Tibial nerve (tissue), 4 donors: ENCODE measurements around the gene TFAP2D. TPM values are rescaled to one million over a fixed set of nuclear protein-coding genes. Genes with fewer than 3 reads are reported as not detected.
A peak's percentile ranks its signal among the peaks of the same experiment; 100 is the strongest.

ENCODE experiments used
- DNase-seq, 2 donors: peaks; one replicate each; pipeline ENCODE4 v3.0.0-alpha.2; 2019; ENCODE audit warnings: low spot score in 2 of 2
- H3K27ac ChIP-seq, 4 donors: fragments of 200-600 bp; sonication (generic) in 3 of 4; one replicate each; pipeline ENCODE4 v1.5.1; 2017 to 2019; ENCODE audit warnings: mild to moderate bottlenecking in 1 of 4
- H3K27me3 ChIP-seq, 2 donors: fragments of 200-600 bp; sonication (generic) in 1 of 2; one replicate each; pipeline versions ENCODE4 v1.5.1 to v1.6.0; 2017 to 2019
- H3K36me3 ChIP-seq, 3 donors: fragments of 200-600 bp; sonication (generic); one replicate each; pipeline ENCODE4 v1.5.1; 2018 to 2019
- H3K4me1 ChIP-seq, 4 donors: fragments of 200-600 bp; sonication (generic) in 3 of 4; one replicate each; pipeline ENCODE4 v1.5.1; 2017 to 2019
- H3K4me3 ChIP-seq, 4 donors: fragments of 200-600 bp; sonication (generic) in 3 of 4; one replicate each; pipeline ENCODE4 v1.5.1; 2017 to 2019; ENCODE audit warnings: mild to moderate bottlenecking in 1 of 4, moderate library complexity in 1 of 4
- H3K9me3 ChIP-seq, 4 donors: fragments of 200-600 bp; sonication (generic) in 3 of 4; one replicate each; pipeline ENCODE4 v1.5.1; 2017 to 2019
- EP300 ChIP-seq, 2 donors: sonication (generic); formaldehyde crosslinking; IDR thresholded peaks; one replicate each; pipeline ENCODE4 v1.6.1; 2017; ENCODE audit warnings: antibody characterized with exemption in 2 of 2, mild to moderate bottlenecking in 1 of 2
- POLR2A ChIP-seq, 2 donors: fragments of 450-650 bp; IDR thresholded peaks; one replicate each; pipeline ENCODE4 v1.6.1; 2017; ENCODE audit warnings: antibody characterized with exemption in 2 of 2, mild to moderate bottlenecking in 2 of 2, moderate library complexity in 2 of 2
- WGBS, 2 donors: methylation state at CpG; one replicate each; pipeline ENCODE4 v1.1.5; 2018; 5-methylcytosine and 5-hydroxymethylcytosine counted together
- total RNA-seq, 4 donors: library from RNA; depleted of rRNA; stranded (reverse); fragments of >200 nt; gene quantifications; one replicate each; pipeline ENCODE4 v1.1.0, GENCODE V29; 2016
- TF ChIP-seq, protein P1 (sequence below), 5 experiments: fragments of 200-600 bp in 3 of 5; fragments of 450-650 bp in 2 of 5; sonication (generic) in 3 of 5; IDR thresholded peaks; one replicate each; pipeline ENCODE4 v1.5.1; 2016 to 2019; ENCODE audit warnings: antibody characterized with exemption in 5 of 5, mild to moderate bottlenecking in 3 of 5, moderate library complexity in 2 of 5

Gene TFAP2D
- total RNA-seq, 4 donors from 2014 or later = not detected

GRCh38 chr6:50744976-50745375 is 31.6 kb downstream of the TFAP2D start:
- TF ChIP-seq EP300 (IDR thresholded peaks at IDR 0.05) (no peak), POLR2A (IDR thresholded peaks at IDR 0.05) (no peak)
- TF ChIP-seq, protein P1, sequence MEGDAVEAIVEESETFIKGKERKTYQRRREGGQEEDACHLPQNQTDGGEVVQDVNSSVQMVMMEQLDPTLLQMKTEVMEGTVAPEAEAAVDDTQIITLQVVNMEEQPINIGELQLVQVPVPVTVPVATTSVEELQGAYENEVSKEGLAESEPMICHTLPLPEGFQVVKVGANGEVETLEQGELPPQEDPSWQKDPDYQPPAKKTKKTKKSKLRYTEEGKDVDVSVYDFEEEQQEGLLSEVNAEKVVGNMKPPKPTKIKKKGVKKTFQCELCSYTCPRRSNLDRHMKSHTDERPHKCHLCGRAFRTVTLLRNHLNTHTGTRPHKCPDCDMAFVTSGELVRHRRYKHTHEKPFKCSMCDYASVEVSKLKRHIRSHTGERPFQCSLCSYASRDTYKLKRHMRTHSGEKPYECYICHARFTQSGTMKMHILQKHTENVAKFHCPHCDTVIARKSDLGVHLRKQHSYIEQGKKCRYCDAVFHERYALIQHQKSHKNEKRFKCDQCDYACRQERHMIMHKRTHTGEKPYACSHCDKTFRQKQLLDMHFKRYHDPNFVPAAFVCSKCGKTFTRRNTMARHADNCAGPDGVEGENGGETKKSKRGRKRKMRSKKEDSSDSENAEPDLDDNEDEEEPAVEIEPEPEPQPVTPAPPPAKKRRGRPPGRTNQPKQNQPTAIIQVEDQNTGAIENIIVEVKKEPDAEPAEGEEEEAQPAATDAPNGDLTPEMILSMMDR (IDR thresholded peaks at IDR 0.05) = no peak
- Histone ChIP-seq H3K27me3 (no peaks in the 10 kb centered on the region), H3K36me3 (no peaks in the 10 kb centered on the region), H3K4me3 (no peak overlapping the region), H3K27ac (no peak overlapping the region), H3K9me3 (no peaks in the 10 kb centered on the region), H3K4me1 (no peaks in the 10 kb centered on the region)
- no peak for DNase-seq
- WGBS, 2 donors = 69 to 70% methylated on average over 3 of the region's 3 CpGs

- no peaks in the 10 kb centered on the region for H3K4me1 ChIP-seq
- 78 to 80% methylated on average over 3 of the region's 3 CpGs for WGBS, 2 donors
- no peak overlapping the region for H3K4me3 ChIP-seq
- H3K9me3 ChIP-seq = peaks cover 0 to 12% (median 0%) of the 10 kb centered on the region in 4 donors
- H3K27me3 ChIP-seq = no peaks in the 10 kb centered on the region
- no peak for TF ChIP-seq EP300 (IDR thresholded peaks at IDR 0.05)
- no peak for TF ChIP-seq POLR2A (IDR thresholded peaks at IDR 0.05)
- TF ChIP-seq, protein P1 (IDR thresholded peaks at IDR 0.05) = no peak
- no peak overlapping the region for H3K27ac ChIP-seq
- no peak for DNase-seq
- H3K36me3 ChIP-seq = no peaks in the 10 kb centered on the region
Observed at GRCh38 chr6:50762798-50763197, 49.5 kb downstream of the TFAP2D start.

DNA sequence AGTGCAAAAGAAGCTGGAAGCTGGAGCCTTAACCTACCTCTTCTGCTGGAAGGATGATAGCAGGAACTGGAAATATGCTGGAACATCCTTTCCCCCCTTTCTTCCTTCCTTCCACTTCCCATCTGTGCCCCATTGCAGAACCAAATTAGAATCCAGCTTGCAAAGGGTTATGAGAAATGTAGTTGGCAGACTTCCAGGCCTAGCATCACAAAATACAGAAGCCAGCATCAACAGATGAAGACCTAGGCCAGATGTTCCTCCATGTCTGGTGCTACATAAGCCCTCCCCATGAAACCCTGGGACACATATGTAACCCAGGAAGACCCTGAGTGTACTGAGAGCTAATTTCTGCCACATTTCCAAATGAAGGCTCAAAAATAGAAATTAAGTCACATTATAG is 65.4 kb downstream of the TFAP2D start:
- no peak overlapping the region for H3K4me3 ChIP-seq

DNA sequence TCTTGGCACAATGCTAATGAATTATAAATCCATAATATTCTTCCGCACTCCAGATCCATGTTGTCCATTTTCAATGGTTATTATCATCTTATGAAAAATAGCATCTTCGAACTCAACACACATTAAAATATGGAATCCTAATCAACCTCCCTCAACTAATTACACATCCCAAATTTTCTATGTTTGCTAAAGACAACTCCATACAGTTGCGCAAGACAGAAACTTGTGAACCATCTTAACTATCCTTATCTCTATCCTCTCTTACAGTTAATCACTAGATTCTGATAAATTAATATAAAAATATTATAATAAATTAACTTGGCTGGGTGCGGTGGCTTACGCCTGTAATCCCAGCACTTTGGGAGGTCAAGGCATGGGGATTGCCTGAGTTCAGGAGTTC is 67.1 kb downstream of the TFAP2D start:
- TF ChIP-seq POLR2A (IDR thresholded peaks at IDR 0.05) (no peak), EP300 (IDR thresholded peaks at IDR 0.05) (no peak)
- TF ChIP-seq, protein P1 (IDR thresholded peaks at IDR 0.05) = no peak
- H3K4me3 ChIP-seq = no peak overlapping the region
- no peaks in the 10 kb centered on the region for H3K4me1 ChIP-seq
- DNase-seq = no peak
- no peaks in the 10 kb centered on the region for H3K27me3 ChIP-seq
- no peaks in the 10 kb centered on the region for H3K36me3 ChIP-seq
- H3K9me3 ChIP-seq = no peaks in the 10 kb centered on the region
- H3K27ac ChIP-seq = no peak overlapping the region
- 94 to 96% methylated on average over 5 of the region's 5 CpGs for WGBS, 2 donors

More for the DNA sequence above, 65.4 kb downstream of the TFAP2D start:
- Histone ChIP-seq H3K9me3 (no peaks in the 10 kb centered on the region), H3K27ac (no peak overlapping the region), H3K36me3 (no peaks in the 10 kb centered on the region), H3K4me1 (no peaks in the 10 kb centered on the region), H3K27me3 (no peaks in the 10 kb centered on the region)
- DNase-seq = no peak
- no peak for TF ChIP-seq POLR2A (IDR thresholded peaks at IDR 0.05)

DNA sequence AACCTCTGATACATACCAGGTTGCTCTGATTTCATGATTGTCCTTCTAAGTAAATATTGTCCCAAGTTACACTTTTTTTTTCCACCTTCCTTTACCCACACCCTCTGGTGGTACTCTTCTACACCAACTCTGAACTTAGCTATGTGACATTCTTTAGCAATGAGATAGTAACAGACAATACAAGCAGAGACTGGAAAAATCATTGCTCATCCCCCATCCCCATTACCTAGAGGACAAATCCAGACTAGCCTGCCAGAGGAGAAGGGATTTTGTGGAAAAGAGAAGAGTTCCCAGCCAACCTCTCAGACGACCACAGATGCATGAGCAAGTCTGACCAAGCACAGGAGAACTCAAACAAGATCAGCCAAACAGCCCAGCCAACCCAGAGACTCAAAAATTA is 72.6 kb downstream of the TFAP2D start:
- no peak for DNase-seq
- TF ChIP-seq EP300 (IDR thresholded peaks at IDR 0.05) (no peak), POLR2A (IDR thresholded peaks at IDR 0.05) (no peak)
- TF ChIP-seq, protein P1 (IDR thresholded peaks at IDR 0.05) = no peak
- 46 to 48% methylated on average over 1 of the region's 1 CpG for WGBS, 2 donors
- H3K27me3 ChIP-seq = no peaks in the 10 kb centered on the region
- no peaks in the 10 kb centered on the region for H3K9me3 ChIP-seq
- no peaks in the 10 kb centered on the region for H3K4me1 ChIP-seq
- H3K27ac ChIP-seq = no peak overlapping the region
- H3K36me3 ChIP-seq = no peaks in the 10 kb centered on the region
- no peak overlapping the region for H3K4me3 ChIP-seq

GRCh38 chr6:50791900-50792508 is 78.7 kb downstream of the TFAP2D start:
- WGBS, 2 donors = 2% methylated on average over 3 of the region's 3 CpGs

More at GRCh38 chr6:50791900-50792508, 78.7 kb downstream of the TFAP2D start:
- H3K9me3 ChIP-seq = no peaks in the 10 kb centered on the region
- TF ChIP-seq, protein P1 (IDR thresholded peaks at IDR 0.05) = peak in 4 of 5 experiments; percentile 21 to 61 (median 44)
- TF ChIP-seq EP300 (IDR thresholded peaks at IDR 0.05) = no peak
- H3K27ac ChIP-seq = no peak overlapping the region
- no peaks in the 10 kb centered on the region for H3K4me1 ChIP-seq
- no peaks in the 10 kb centered on the region for H3K27me3 ChIP-seq
- no peaks in the 10 kb centered on the region for H3K36me3 ChIP-seq
- no peak overlapping the region for H3K4me3 ChIP-seq
- DNase-seq = peak in 1 of 2 donors; percentile 12
